OCI-LY3 (cell line): ENCODE data around the gene CAVIN1.

Experiments used
- H2AFZ ChIP-seq: fragments of 200-600, 300-600 bp; shearing (Covaris generic); 2 replicates; pipeline ENCODE4 v1.6.0; 2014; ENCODE audit warnings: antibody characterized with exemption, low read depth, low read length
- H3K27ac ChIP-seq: fragments of 200-600, 300-600 bp; sonication (generic); 2 replicates; pipeline ENCODE4 v1.5.1; 2014; ENCODE audit warnings: mild to moderate bottlenecking, low read length, moderate library complexity, mixed read lengths
- H3K27me3 ChIP-seq: fragments of 200-600, 300-600 bp; sonication (generic); 2 replicates; pipeline ENCODE4 v1.6.1; 2014; ENCODE audit warnings: low read depth, low read length, mixed read lengths
- H3K36me3 ChIP-seq: fragments of 200-600, 300-600 bp; sonication (generic); replicated peaks from 2 replicates; pipeline ENCODE3; 2014; ENCODE audit warnings: low read depth, low read length, mixed read lengths
- H3K4me1 ChIP-seq: fragments of 300-600, 200-600 bp; sonication (generic); 2 replicates; pipeline ENCODE4 v1.6.1; 2014; ENCODE audit warnings: low read length, mixed read lengths
- H3K4me2 ChIP-seq: fragments of 200-600, 300-600 bp; sonication (generic); 2 replicates; pipeline ENCODE4 v1.6.1; 2014; ENCODE audit warnings: low read length, mixed read lengths
- H3K4me3 ChIP-seq: fragments of 300-600, 200-600 bp; sonication (generic); 2 replicates; pipeline ENCODE4 v1.5.1; 2014; ENCODE audit warnings: antibody characterized with exemption, mild to moderate bottlenecking, low read length, moderate library complexity
- H3K79me2 ChIP-seq: fragments of 300-600, 200-600 bp; shearing (Covaris generic); 2 replicates; pipeline ENCODE4 v1.6.1; 2014; ENCODE audit warnings: mild to moderate bottlenecking, low read length, mixed read lengths
- H3K9ac ChIP-seq: fragments of 300-600, 200-600 bp; shearing (Covaris generic); 2 replicates; pipeline ENCODE4 v1.6.0; 2014; ENCODE audit warnings: mild to moderate bottlenecking, low read length, moderate library complexity
- H3K9me3 ChIP-seq: fragments of 200-600, 300-600 bp; shearing (Covaris generic); 2 replicates; pipeline ENCODE4 v1.6.1; 2014; ENCODE audit warnings: low read length, mixed read lengths; ENCODE audit not compliant: insufficient read depth
- H4K20me1 ChIP-seq: fragments of 200-600, 300-600 bp; sonication (generic); 2 replicates; pipeline ENCODE4 v1.6.1; 2016; ENCODE audit warnings: low read length, mixed read lengths; ENCODE audit not compliant: insufficient read depth
- EZH2phosphoT487 ChIP-seq: fragments of 200-600 bp; shearing (Covaris generic); IDR thresholded peaks from 2 replicates; pipeline ENCODE4 v1.6.1; 2018; ENCODE audit warnings: antibody characterized with exemption, mixed run types, low read depth
- TF ChIP-seq, protein P1 (sequence below): fragments of 200-600, 300-600 bp; sonication (generic); IDR thresholded peaks from 2 replicates; pipeline ENCODE4 v1.5.1; 2014; ENCODE audit warnings: antibody characterized with exemption, low read length, low read depth

CAVIN1 gene

DNA sequence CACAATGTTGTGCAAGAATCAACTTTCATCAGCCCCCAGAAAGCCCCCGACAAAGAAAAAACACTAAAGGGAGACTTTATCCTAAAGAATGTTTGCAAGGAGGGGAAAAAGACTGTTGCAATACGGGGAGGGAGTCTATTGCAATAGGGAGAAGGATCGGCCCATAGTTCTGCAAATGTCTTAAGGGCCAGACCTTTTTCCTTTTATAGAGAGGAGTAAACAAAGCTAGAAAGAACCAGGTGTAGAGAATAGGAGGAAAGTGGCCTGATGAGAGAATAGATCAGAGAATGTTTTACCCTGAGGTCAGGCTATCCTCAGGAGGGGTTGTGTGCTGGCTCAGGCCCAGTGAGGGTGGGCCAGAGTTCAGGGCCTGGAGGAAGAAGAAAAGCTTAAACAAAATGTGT lies 8.7 kb upstream of the CAVIN1 start:
- Histone ChIP-seq H2AFZ (no peak overlapping the region), H3K4me2 (no peak overlapping the region), H4K20me1 (no peaks in the 10 kb centered on the region), H3K9ac (no peak overlapping the region), H3K27me3 (peaks cover 8% of the 10 kb centered on the region; the same call in 1 of the 2 replicates), H3K9me3 (no peaks in the 10 kb centered on the region), H3K27ac (no peak overlapping the region), H3K79me2 (no peaks in the 10 kb centered on the region), H3K4me3 (no peak overlapping the region), H3K4me1 (peaks cover 20% of the 10 kb centered on the region), H3K36me3 (no peaks in the 10 kb centered on the region)
- TF ChIP-seq, protein P1, sequence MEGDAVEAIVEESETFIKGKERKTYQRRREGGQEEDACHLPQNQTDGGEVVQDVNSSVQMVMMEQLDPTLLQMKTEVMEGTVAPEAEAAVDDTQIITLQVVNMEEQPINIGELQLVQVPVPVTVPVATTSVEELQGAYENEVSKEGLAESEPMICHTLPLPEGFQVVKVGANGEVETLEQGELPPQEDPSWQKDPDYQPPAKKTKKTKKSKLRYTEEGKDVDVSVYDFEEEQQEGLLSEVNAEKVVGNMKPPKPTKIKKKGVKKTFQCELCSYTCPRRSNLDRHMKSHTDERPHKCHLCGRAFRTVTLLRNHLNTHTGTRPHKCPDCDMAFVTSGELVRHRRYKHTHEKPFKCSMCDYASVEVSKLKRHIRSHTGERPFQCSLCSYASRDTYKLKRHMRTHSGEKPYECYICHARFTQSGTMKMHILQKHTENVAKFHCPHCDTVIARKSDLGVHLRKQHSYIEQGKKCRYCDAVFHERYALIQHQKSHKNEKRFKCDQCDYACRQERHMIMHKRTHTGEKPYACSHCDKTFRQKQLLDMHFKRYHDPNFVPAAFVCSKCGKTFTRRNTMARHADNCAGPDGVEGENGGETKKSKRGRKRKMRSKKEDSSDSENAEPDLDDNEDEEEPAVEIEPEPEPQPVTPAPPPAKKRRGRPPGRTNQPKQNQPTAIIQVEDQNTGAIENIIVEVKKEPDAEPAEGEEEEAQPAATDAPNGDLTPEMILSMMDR, result no peak
- TF ChIP-seq EZH2phosphoT487, result no peak

DNA sequence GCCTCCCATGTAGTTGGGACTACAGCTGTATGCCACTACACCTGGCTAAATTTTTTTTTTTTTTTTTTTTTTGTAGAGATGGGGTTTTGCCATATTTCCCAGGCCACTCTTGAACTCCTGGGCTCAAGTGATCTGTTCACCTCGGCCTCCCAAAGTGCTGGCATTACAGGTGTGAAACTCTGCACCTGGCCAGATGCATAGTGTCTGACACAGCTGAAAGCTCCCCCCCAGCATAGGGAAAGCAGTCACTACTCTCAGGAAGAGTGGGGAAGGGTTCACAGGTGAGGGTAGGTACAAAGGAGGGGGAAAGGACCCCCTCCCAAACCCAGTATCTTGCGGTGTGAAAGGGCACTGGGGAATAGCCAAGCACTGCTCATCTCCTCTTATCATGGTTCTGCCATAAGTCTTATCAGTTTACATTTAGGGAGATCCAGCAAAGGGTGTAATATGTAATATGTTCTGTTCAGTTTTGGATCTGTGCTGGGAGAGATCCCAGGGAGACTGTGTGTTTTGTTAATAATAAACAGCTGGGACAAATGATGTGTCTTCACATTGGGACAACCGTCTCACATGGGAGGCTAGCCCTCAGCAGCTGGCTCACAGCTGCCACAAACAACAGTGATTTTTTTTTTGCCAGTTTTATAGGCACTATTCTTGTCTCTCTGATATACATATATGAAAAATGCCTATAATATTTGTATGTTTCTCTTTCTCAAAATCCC lies 6.8 kb upstream of the CAVIN1 start:
- H3K27me3 ChIP-seq, result peaks cover 8% of the 10 kb centered on the region; the same call in 1 of the 2 replicates
- H3K9ac ChIP-seq, result no peak overlapping the region
- no peaks in the 10 kb centered on the region for H4K20me1 ChIP-seq
- H2AFZ ChIP-seq, result no peak overlapping the region
- peaks cover 20% of the 10 kb centered on the region for H3K4me1 ChIP-seq
- no peak overlapping the region for H3K4me3 ChIP-seq
- H3K36me3 ChIP-seq, result no peaks in the 10 kb centered on the region
- H3K9me3 ChIP-seq, result no peaks in the 10 kb centered on the region
- no peak overlapping the region for H3K27ac ChIP-seq
- no peak for TF ChIP-seq EZH2phosphoT487
- TF ChIP-seq, protein P1, result no peak
- no peaks in the 10 kb centered on the region for H3K79me2 ChIP-seq
- H3K4me2 ChIP-seq, result no peak overlapping the region; the same call in 1 of the 2 replicates

GRCh38 chr17:42428141-42428944 lies 5.3 kb upstream of the CAVIN1 start:
- peaks cover 8% of the 10 kb centered on the region; the same call in 1 of the 2 replicates for H3K27me3 ChIP-seq
- H3K4me1 ChIP-seq, result peaks cover 20% of the 10 kb centered on the region
- H4K20me1 ChIP-seq, result no peaks in the 10 kb centered on the region
- peak overlapping the region; percentile 53 for H3K4me2 ChIP-seq
- no peak overlapping the region for H3K27ac ChIP-seq
- no peak overlapping the region for H3K4me3 ChIP-seq
- H3K79me2 ChIP-seq, result no peaks in the 10 kb centered on the region
- H2AFZ ChIP-seq, result no peak overlapping the region
- no peaks in the 10 kb centered on the region for H3K36me3 ChIP-seq
- no peaks in the 10 kb centered on the region for H3K9me3 ChIP-seq
- no peak overlapping the region for H3K9ac ChIP-seq
- TF ChIP-seq EZH2phosphoT487, result no peak
- TF ChIP-seq, protein P1, result peak; percentile 79

- peaks cover 12% of the 10 kb centered on the region for H3K4me1 ChIP-seq
- H3K9me3 ChIP-seq, result no peaks in the 10 kb centered on the region
- H2AFZ ChIP-seq, result no peak overlapping the region
- TF ChIP-seq, protein P1, result no peak
- TF ChIP-seq EZH2phosphoT487, result no peak
- no peaks in the 10 kb centered on the region for H3K36me3 ChIP-seq
- H3K4me3 ChIP-seq, result no peak overlapping the region
- peaks cover 4% of the 10 kb centered on the region; the same call in 1 of the 2 replicates for H3K27me3 ChIP-seq
- no peaks in the 10 kb centered on the region for H3K79me2 ChIP-seq
- H3K9ac ChIP-seq, result no peak overlapping the region
- H3K27ac ChIP-seq, result no peak overlapping the region
- no peak overlapping the region for H3K4me2 ChIP-seq
- no peaks in the 10 kb centered on the region for H4K20me1 ChIP-seq
These were observed 2.0 kb upstream of the CAVIN1 start for GRCh38 chr17:42424991-42425610.
